ENCODE data around the gene CYP4F22. TPM values are rescaled to one million over a fixed set of nuclear protein-coding genes. Genes with fewer than 3 reads are reported as not detected.

Gene CYP4F22
- polyA plus RNA-seq, 3 donors, result 0.08 to 1.1 (median 0.33) TPM

DNA sequence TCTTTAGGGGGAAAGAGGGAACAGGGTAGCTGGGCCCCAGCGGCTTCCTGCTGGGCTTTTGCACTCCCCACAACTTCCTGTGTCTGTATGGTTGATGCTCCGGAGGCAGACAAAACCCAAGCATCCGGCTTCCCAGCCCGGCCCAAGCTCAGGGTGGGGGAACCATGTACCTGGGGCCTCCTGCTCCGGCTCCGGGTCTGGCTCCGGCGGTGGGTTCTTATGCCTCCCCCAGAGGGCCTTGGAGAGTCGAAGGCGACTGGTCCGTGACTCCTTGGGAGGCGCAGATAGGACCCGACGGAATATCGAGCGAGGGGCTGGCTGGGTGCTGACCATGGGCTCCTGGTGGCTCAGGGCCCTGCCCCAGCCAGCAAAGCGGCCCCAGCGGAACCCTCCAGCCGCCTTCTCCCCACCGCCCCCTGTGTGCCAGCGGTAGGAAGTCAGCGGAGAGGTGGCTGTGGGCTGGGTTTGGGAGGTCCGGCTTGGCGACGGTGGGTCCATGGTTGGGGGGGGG is 44.4 kb upstream of the CYP4F22 start:
- intact Hi-C loops (cut with micrococcal nuclease), result no loop called here

More for the DNA sequence above, 44.4 kb upstream of the CYP4F22 start:
- Histone ChIP-seq H3K79me2 (ENCODE audit: insufficient read depth, low read length) (peaks cover 13% of the 10 kb centered on the region), H3K4me2 (replicated peaks; ENCODE audit: extremely low read depth, low read length, poor library complexity, severe bottlenecking) (peak overlapping the region; percentile 93), H3K9me3 (replicated peaks in 1 of 2; ENCODE audit: control insufficient read depth in 1 of 2, insufficient read depth in 1 of 2, low read length in 2 of 2) (no peaks in the 10 kb centered on the region), H3K36me3 (replicated peaks in 1 of 2; ENCODE audit: control insufficient read depth in 1 of 2, insufficient read depth in 2 of 2, low read length in 2 of 2) (peaks cover 25 to 28% of the 10 kb centered on the region in 2 donors), H3K27ac (ENCODE audit: low read depth in 1 of 2, low read length in 2 of 2) (peak overlapping the region; percentile 80 to 88), H2AFZ (ENCODE audit: insufficient read depth, low read depth, low read length, poor library complexity, severe bottlenecking) (peak overlapping the region; percentile 95), H3K27me3 (ENCODE audit: control insufficient read depth in 2 of 2, insufficient read depth in 2 of 2, low read length in 2 of 2) (peaks cover 2 to 5% of the 10 kb centered on the region in 2 donors), H3K4me3 (replicated peaks in 1 of 3; ENCODE audit: low read depth in 2 of 3, low read length in 3 of 3) (peak overlapping the region; percentile 90 to 94 (median 92)), H3K4me1 (ENCODE audit: control insufficient read depth in 1 of 2, insufficient read depth in 2 of 2, low read length in 2 of 2) (peaks cover 35 to 46% of the 10 kb centered on the region in 2 donors), H4K20me1 (ENCODE audit: insufficient read depth, low read length) (peaks cover 4% of the 10 kb centered on the region), H3K9ac (ENCODE audit: insufficient read depth, low read length, poor library complexity, severe bottlenecking) (peak overlapping the region; percentile 82)
- peak overlapping the region; percentile 88 to 92 for H3K4me3 Mint-ChIP-seq
- TF ChIP-seq, protein P1, sequence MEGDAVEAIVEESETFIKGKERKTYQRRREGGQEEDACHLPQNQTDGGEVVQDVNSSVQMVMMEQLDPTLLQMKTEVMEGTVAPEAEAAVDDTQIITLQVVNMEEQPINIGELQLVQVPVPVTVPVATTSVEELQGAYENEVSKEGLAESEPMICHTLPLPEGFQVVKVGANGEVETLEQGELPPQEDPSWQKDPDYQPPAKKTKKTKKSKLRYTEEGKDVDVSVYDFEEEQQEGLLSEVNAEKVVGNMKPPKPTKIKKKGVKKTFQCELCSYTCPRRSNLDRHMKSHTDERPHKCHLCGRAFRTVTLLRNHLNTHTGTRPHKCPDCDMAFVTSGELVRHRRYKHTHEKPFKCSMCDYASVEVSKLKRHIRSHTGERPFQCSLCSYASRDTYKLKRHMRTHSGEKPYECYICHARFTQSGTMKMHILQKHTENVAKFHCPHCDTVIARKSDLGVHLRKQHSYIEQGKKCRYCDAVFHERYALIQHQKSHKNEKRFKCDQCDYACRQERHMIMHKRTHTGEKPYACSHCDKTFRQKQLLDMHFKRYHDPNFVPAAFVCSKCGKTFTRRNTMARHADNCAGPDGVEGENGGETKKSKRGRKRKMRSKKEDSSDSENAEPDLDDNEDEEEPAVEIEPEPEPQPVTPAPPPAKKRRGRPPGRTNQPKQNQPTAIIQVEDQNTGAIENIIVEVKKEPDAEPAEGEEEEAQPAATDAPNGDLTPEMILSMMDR (IDR thresholded peaks at IDR 0.05), result peak; percentile 20
- DNase-seq, result peak; percentile 23 to 67 (median 46)
- H3K4me1 Mint-ChIP-seq, result peaks cover 45% of the 10 kb centered on the region
- peaks cover 0 to 3% (median 1%) of the 10 kb centered on the region in 7 donors for H3K9me3 Mint-ChIP-seq
- WGBS (ENCODE audit: insufficient coverage), result 0% methylated on average over 14 of the region's 25 CpGs
- H3K36me3 Mint-ChIP-seq, result peaks cover 28 to 30% of the 10 kb centered on the region in 2 donors
- H3K27me3 Mint-ChIP-seq (ENCODE audit: low read depth in 3 of 3), result peaks cover 8 to 15% (median 14%) of the 10 kb centered on the region in 3 donors
- H3K27ac Mint-ChIP-seq, result peak overlapping the region; percentile 78 to 91 (median 85)

All from CD14-positive monocyte (primary cell).